Lung (tissue), 12 donors: ENCODE measurements around the gene DNPEP. TPM values are rescaled to one million over a fixed set of nuclear protein-coding genes. Genes with fewer than 3 reads are reported as not detected.

ENCODE experiments used
- ATAC-seq: fragments of 200-7000 bp; cut with Tn5 transposase; one replicate; pipeline ENCODE4 v1.9.1; 2020; ENCODE audit warnings: moderate number of reproducible peaks; ENCODE audit not compliant: insufficient read depth, low FRiP score
- DNase-seq, 3 donors: peaks; one replicate each; pipeline ENCODE4 v3.0.0-alpha.2; 2013 to 2017
- H3K27ac ChIP-seq, 2 donors: one replicate each; pipeline ENCODE4 v1.5.1; 2013; ENCODE audit warnings: mild to moderate bottlenecking in 2 of 2, moderate library complexity in 2 of 2, control low read depth in 1 of 2, inconsistent platforms in 1 of 2, low read depth in 1 of 2, low read length in 1 of 2
- H3K27me3 ChIP-seq, 3 donors: one replicate each; pipeline ENCODE4 v1.5.1; 2013; ENCODE audit warnings: low read length in 2 of 3; ENCODE audit not compliant: control insufficient read depth in 3 of 3, insufficient read depth in 3 of 3
- H3K36me3 ChIP-seq, 4 donors: one replicate each; pipeline ENCODE4 v1.5.1; 2013; ENCODE audit warnings: low read length in 4 of 4, mild to moderate bottlenecking in 1 of 4, moderate library complexity in 1 of 4; ENCODE audit not compliant: control insufficient read depth in 4 of 4, insufficient read depth in 4 of 4
- H3K4me1 ChIP-seq, 5 donors: one replicate each; pipeline ENCODE4 v1.5.1; 2013; ENCODE audit warnings: low read length in 5 of 5, mild to moderate bottlenecking in 2 of 5, moderate library complexity in 1 of 5; ENCODE audit not compliant: control insufficient read depth in 5 of 5, insufficient read depth in 5 of 5
- H3K4me3 ChIP-seq: one replicate; pipeline ENCODE4 v1.5.1; 2013; ENCODE audit warnings: mild to moderate bottlenecking, control low read depth, moderate library complexity
- H3K9ac ChIP-seq, 2 donors: one replicate each; pipeline ENCODE4 v1.5.1; 2013; ENCODE audit warnings: low read length in 2 of 2, control low read depth in 1 of 2; ENCODE audit not compliant: insufficient read depth in 1 of 2
- H3K9me3 ChIP-seq, 4 donors: one replicate each; pipeline ENCODE4 v1.5.1; 2013; ENCODE audit warnings: low read length in 3 of 4, mild to moderate bottlenecking in 1 of 4, moderate library complexity in 1 of 4; ENCODE audit not compliant: control insufficient read depth in 4 of 4, insufficient read depth in 3 of 4
- CTCF ChIP-seq: IDR thresholded peaks from 2 replicates; pipeline ENCODE4 v1.5.1; 2012; ENCODE audit warnings: mild to moderate bottlenecking; ENCODE audit errors: control extremely low read depth, extremely low read depth
- WGBS, 2 donors: extraction: QIAGEN DNeasy Blood & Tissue Kit; methylation state at CpG; one replicate each; pipeline ENCODE4 v1.1.7; 2013; 5-methylcytosine and 5-hydroxymethylcytosine counted together
- polyA plus RNA-seq, 2 donors: library from polyadenylated mRNA; stranded (reverse); fragments of 200-250 nt; gene quantifications; one replicate each; pipeline ENCODE4 v1.2.1, GENCODE V29; 2013
- total RNA-seq, 2 donors: library from RNA; depleted of rRNA in 1 of 2; stranded (reverse); fragments of >200 nt in 1 of 2; gene quantifications; one replicate each; pipeline ENCODE4 v1.2.1, GENCODE V29; 2014 to 2021
- donor health status: control.
- donor health status: control.
- donor health status: Bipolar disorder and iron deficiency.
- donor health status: healthy.
- donor health status: DM: yes; HTN: yes; CAD: no.

Gene DNPEP
- total and polyA plus RNA-seq, 4 donors, result 73.7 to 89.7 (median 80.8) TPM

- DNase-seq, result no peak
- no peaks in the 10 kb centered on the region for H3K36me3 ChIP-seq
- TF ChIP-seq CTCF, result no peak
- H3K9ac ChIP-seq, result no peak overlapping the region
- ATAC-seq, result no peak
- no peaks in the 10 kb centered on the region for H3K27me3 ChIP-seq
- H3K4me1 ChIP-seq, result peaks cover 0 to 16% (median 4%) of the 10 kb centered on the region in 5 donors
- H3K27ac ChIP-seq, result peak overlapping the region in 1 of 2 donors; percentile 35
- no peaks in the 10 kb centered on the region for H3K9me3 ChIP-seq
- H3K4me3 ChIP-seq, result no peak overlapping the region
Observed at GRCh38 chr2:219428469-219428868, 40.8 kb upstream of the DNPEP start.

GRCh38 chr2:219426534-219427136, 38.9 kb upstream of the DNPEP start:
- H3K27ac ChIP-seq, result peak overlapping the region in 1 of 2 donors; percentile 41
- TF ChIP-seq CTCF, result no peak
- no peaks in the 10 kb centered on the region for H3K36me3 ChIP-seq
- H3K4me1 ChIP-seq, result peaks cover 0 to 16% (median 4%) of the 10 kb centered on the region in 5 donors
- DNase-seq (no peak), ATAC-seq (no peak)
- no peak overlapping the region for H3K4me3 ChIP-seq
- no peak overlapping the region for H3K9ac ChIP-seq
- no peaks in the 10 kb centered on the region for H3K9me3 ChIP-seq
- H3K27me3 ChIP-seq, result no peaks in the 10 kb centered on the region
- 88 to 91% methylated on average over 7 of the region's 7 CpGs for WGBS, 2 donors

GRCh38 chr2:219426068-219426443, 38.3 kb upstream of the DNPEP start:
- DNase-seq, result no peak
- Histone ChIP-seq H3K9me3 (no peaks in the 10 kb centered on the region), H3K4me3 (no peak overlapping the region), H3K27ac (peak overlapping the region in 1 of 2 donors; percentile 41), H3K36me3 (no peaks in the 10 kb centered on the region), H3K27me3 (no peaks in the 10 kb centered on the region), H3K9ac (no peak overlapping the region), H3K4me1 (peaks cover 0 to 16% (median 4%) of the 10 kb centered on the region in 5 donors)
- no peak for ATAC-seq
- no peak for TF ChIP-seq CTCF
- WGBS, 2 donors, result 78 to 92% methylated on average over 7 of the region's 7 CpGs
